Trophoblast cell (in vitro differentiated cells and primary cell): ENCODE data around the gene CADPS2.

Experiments
- DNase-seq, 2 donors: peaks; one replicate each; pipeline ENCODE4 v3.0.0-alpha.2; 2016
- H2AFZ ChIP-seq: 2 replicates; pipeline ENCODE4 v1.6.1; 2013; ENCODE audit warnings: low read length, moderate library complexity, mild to moderate bottlenecking; ENCODE audit not compliant: insufficient read depth, poor library complexity
- H2AK5ac ChIP-seq: 2 replicates; pipeline ENCODE4 v1.6.1; 2013; ENCODE audit warnings: mild to moderate bottlenecking, low read length
- H2BK120ac ChIP-seq: 2 replicates; pipeline ENCODE4 v1.6.1; 2013; ENCODE audit warnings: low read length, mild to moderate bottlenecking, moderate library complexity; ENCODE audit not compliant: insufficient read depth, poor library complexity
- H2BK12ac ChIP-seq: 2 replicates; pipeline ENCODE4 v1.6.1; 2013; ENCODE audit warnings: mild to moderate bottlenecking, low read length, moderate library complexity
- H2BK5ac ChIP-seq: 2 replicates; pipeline ENCODE4 v1.6.1; 2013; ENCODE audit warnings: low read length, low read depth, moderate library complexity, mild to moderate bottlenecking; ENCODE audit not compliant: poor library complexity
- H3K14ac ChIP-seq: 2 replicates; pipeline ENCODE4 v1.6.1; 2013; ENCODE audit warnings: mild to moderate bottlenecking, low read length
- H3K18ac ChIP-seq: 2 replicates; pipeline ENCODE4 v1.6.1; 2013; ENCODE audit warnings: mild to moderate bottlenecking, low read length
- H3K23ac ChIP-seq: 2 replicates; pipeline ENCODE4 v1.6.1; 2013; ENCODE audit warnings: low read length
- H3K27ac ChIP-seq: 2 replicates; pipeline ENCODE4 v1.5.1; 2013; ENCODE audit warnings: low read depth, mild to moderate bottlenecking, inconsistent platforms, low read length, moderate library complexity
- H3K27me3 ChIP-seq: 2 replicates; pipeline ENCODE4 v1.6.1; 2013; ENCODE audit warnings: inconsistent platforms, mild to moderate bottlenecking, low read length, moderate library complexity; ENCODE audit not compliant: insufficient read depth
- H3K36me3 ChIP-seq, 2 experiments: 1 replicate in 1 of 2; 2 replicates in 1 of 2; pipeline ENCODE4 v1.6.1; 2013; ENCODE audit warnings: low read length in 2 of 2, mild to moderate bottlenecking in 2 of 2, moderate library complexity in 1 of 2; ENCODE audit not compliant: insufficient read depth in 2 of 2, control insufficient read depth in 1 of 2
- H3K4ac ChIP-seq: 2 replicates; pipeline ENCODE4 v1.6.1; 2013; ENCODE audit warnings: low read depth, mild to moderate bottlenecking, low read length, moderate library complexity
- H3K4me1 ChIP-seq, 2 experiments: 1 replicate in 1 of 2; 2 replicates in 1 of 2; pipeline ENCODE4 v1.6.1; 2013; ENCODE audit warnings: low read length in 2 of 2, mild to moderate bottlenecking in 2 of 2, moderate library complexity in 1 of 2; ENCODE audit not compliant: insufficient read depth in 2 of 2, control insufficient read depth in 1 of 2
- H3K4me2 ChIP-seq: 2 replicates; pipeline ENCODE4 v1.6.1; 2013; ENCODE audit warnings: inconsistent platforms, mild to moderate bottlenecking, low read length, moderate library complexity
- H3K4me3 ChIP-seq: 2 replicates; pipeline ENCODE4 v1.5.1; 2013; ENCODE audit warnings: mild to moderate bottlenecking, low read depth, low read length, inconsistent platforms
- H3K79me1 ChIP-seq: one replicate; pipeline ENCODE4 v1.6.1; 2013; ENCODE audit warnings: low read length
- H3K79me2 ChIP-seq: 2 replicates; pipeline ENCODE4 v1.6.1; 2013; ENCODE audit warnings: low read length, mild to moderate bottlenecking; ENCODE audit not compliant: control insufficient read depth, insufficient read depth, poor library complexity
- H3K9ac ChIP-seq: 2 replicates; pipeline ENCODE4 v1.6.1; 2013; ENCODE audit warnings: mild to moderate bottlenecking, low read length
- H3K9me3 ChIP-seq: 2 replicates; pipeline ENCODE4 v1.6.1; 2013; ENCODE audit warnings: low read depth, mild to moderate bottlenecking, control low read depth, inconsistent platforms, low read length; ENCODE audit not compliant: insufficient read depth
- H4K12ac ChIP-seq: 2 replicates; pipeline ENCODE4 v1.6.1; 2013; ENCODE audit warnings: low read depth, mild to moderate bottlenecking, low read length, moderate library complexity
- H4K8ac ChIP-seq: 2 replicates; pipeline ENCODE4 v1.6.1; 2013; ENCODE audit warnings: low read depth, mild to moderate bottlenecking, low read length, moderate library complexity
- H4K91ac ChIP-seq: one replicate; pipeline ENCODE4 v1.6.1; 2013; ENCODE audit warnings: low read depth, mild to moderate bottlenecking, low read length, moderate library complexity
- WGBS: extraction: QIAGEN DNeasy Blood & Tissue Kit; methylation state at CpG from one replicate; pipeline ENCODE4 v1.1.7; 2013; ENCODE audit warnings: missing lambda C conversion rate; ENCODE audit not compliant: insufficient read length, insufficient coverage; ENCODE audit errors: extremely low coverage; 5-methylcytosine and 5-hydroxymethylcytosine counted together

CADPS2 gene

DNA sequence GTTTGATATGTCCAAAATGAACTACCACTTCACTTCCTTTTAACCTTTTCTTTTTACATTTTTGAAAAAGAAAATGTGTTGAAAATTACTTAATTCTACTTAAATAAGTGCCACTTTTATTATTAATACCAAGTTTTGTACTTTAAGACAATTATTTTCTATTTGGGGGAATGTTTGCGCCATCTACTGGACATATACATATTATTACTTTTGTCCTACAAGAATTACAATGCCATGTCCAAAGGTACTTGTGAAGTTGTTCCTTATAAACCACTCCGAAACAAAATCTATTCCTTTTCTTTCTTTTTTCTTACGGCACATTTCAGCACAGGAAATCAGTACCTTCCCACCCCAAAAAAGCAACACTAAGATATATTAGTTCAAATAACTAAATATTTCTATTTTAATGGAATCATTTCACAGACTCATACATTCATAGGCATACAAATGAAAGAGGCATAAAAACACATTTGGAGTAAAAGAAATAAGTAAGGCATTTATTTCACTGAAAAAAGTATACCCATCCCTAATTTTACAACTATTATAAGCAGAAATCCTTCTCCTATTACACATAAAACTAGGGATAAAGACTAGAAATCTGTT, 357.3 kb downstream of the CADPS2 start:
- H4K12ac ChIP-seq = no peak overlapping the region
- peak in 1 of 2 donors; percentile 77 for DNase-seq

DNA sequence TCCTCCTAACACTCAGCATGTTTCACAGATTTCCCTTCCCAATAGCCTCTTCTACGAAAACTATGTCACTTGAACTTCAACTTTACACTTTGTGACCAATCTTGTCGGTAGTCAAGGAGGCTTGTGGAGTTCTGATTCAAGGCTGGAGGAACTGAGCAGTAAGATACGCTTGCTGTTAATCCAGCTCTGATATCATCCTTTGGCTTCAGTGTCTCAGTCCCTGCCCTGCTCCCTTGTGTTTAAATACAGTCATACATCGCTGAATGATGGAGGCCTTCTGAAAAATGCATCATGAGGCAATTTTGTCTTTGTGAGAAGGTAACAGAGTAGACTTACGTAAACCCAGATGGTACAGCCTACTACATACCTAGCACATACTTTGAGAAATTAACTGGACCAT, 360.9 kb downstream of the CADPS2 start:
- H3K27me3 ChIP-seq = no peaks in the 10 kb centered on the region
- H3K14ac ChIP-seq = no peak overlapping the region
- H3K27ac ChIP-seq = no peak overlapping the region
- no peak overlapping the region for H4K8ac ChIP-seq
- H3K4me1 ChIP-seq = no peaks in the 10 kb centered on the region
- H2AK5ac ChIP-seq = no peak overlapping the region
- H2BK120ac ChIP-seq = no peak overlapping the region
- H3K9ac ChIP-seq = no peak overlapping the region
- H3K23ac ChIP-seq = no peak overlapping the region
- no peak overlapping the region for H3K4me3 ChIP-seq
- H2BK12ac ChIP-seq = no peak overlapping the region
- DNase-seq = peak in 1 of 2 donors; percentile 22
- no peak overlapping the region for H3K4ac ChIP-seq
- H3K4me2 ChIP-seq = no peak overlapping the region
- H2AFZ ChIP-seq = no peak overlapping the region
- H3K79me1 ChIP-seq = no peaks in the 10 kb centered on the region
- H3K79me2 ChIP-seq = no peaks in the 10 kb centered on the region
- no peaks in the 10 kb centered on the region for H3K9me3 ChIP-seq
- no peaks in the 10 kb centered on the region for H3K36me3 ChIP-seq
- WGBS = no CpG with 5 or more reads among the region's 5 CpGs
- no peak overlapping the region for H4K91ac ChIP-seq
- H2BK5ac ChIP-seq = no peak overlapping the region
- H4K12ac ChIP-seq = no peak overlapping the region
- H3K18ac ChIP-seq = no peak overlapping the region

More for the DNA sequence above, 357.3 kb downstream of the CADPS2 start:
- Histone ChIP-seq H2AFZ (no peak overlapping the region), H3K14ac (no peak overlapping the region), H4K8ac (no peak overlapping the region), H3K4me1 (no peaks in the 10 kb centered on the region), H2BK12ac (no peak overlapping the region), H3K27ac (no peak overlapping the region), H2AK5ac (no peak overlapping the region), H3K79me2 (no peaks in the 10 kb centered on the region), H3K23ac (no peak overlapping the region), H3K4me3 (no peak overlapping the region), H3K9me3 (no peaks in the 10 kb centered on the region), H3K36me3 (no peaks in the 10 kb centered on the region), H3K27me3 (no peaks in the 10 kb centered on the region), H4K91ac (no peak overlapping the region), H3K9ac (no peak overlapping the region), H2BK5ac (no peak overlapping the region), H2BK120ac (no peak overlapping the region), H3K4me2 (no peak overlapping the region), H3K18ac (no peak overlapping the region), H3K79me1 (no peaks in the 10 kb centered on the region), H3K4ac (no peak overlapping the region)
- no CpG with 5 or more reads among the region's 3 CpGs for WGBS

DNA sequence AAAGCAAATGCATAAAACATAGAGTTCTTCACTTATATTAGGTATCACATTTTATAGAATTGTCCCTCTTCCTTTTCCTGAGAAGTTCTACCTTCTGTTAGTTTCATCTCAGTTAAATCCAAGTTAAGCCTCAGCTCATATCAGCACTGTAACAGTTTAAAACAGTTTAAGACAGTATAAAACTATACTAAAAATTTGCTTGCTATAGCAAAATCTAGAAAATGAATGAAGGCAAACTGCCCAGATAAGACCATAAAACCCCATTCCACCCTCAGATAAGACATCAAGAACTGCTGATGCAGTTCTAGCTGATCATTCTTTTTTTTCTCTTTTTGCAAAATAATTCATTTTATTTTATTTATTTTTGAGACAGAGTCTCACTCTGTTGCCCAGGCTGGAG, 364.5 kb downstream of the CADPS2 start:
- Histone ChIP-seq H2BK12ac (no peak overlapping the region), H3K27me3 (no peaks in the 10 kb centered on the region), H3K23ac (no peak overlapping the region), H2BK120ac (no peak overlapping the region), H3K4me3 (no peak overlapping the region), H2AFZ (no peak overlapping the region), H3K4ac (no peak overlapping the region), H3K79me1 (no peaks in the 10 kb centered on the region), H4K91ac (no peak overlapping the region), H3K36me3 (no peaks in the 10 kb centered on the region), H4K12ac (no peak overlapping the region), H3K9me3 (no peaks in the 10 kb centered on the region), H3K14ac (no peak overlapping the region), H3K4me1 (no peaks in the 10 kb centered on the region), H3K27ac (no peak overlapping the region), H2AK5ac (no peak overlapping the region), H3K9ac (no peak overlapping the region), H4K8ac (no peak overlapping the region), H3K79me2 (no peaks in the 10 kb centered on the region), H3K18ac (no peak overlapping the region), H3K4me2 (no peak overlapping the region), H2BK5ac (no peak overlapping the region)
- no peak for DNase-seq

DNA sequence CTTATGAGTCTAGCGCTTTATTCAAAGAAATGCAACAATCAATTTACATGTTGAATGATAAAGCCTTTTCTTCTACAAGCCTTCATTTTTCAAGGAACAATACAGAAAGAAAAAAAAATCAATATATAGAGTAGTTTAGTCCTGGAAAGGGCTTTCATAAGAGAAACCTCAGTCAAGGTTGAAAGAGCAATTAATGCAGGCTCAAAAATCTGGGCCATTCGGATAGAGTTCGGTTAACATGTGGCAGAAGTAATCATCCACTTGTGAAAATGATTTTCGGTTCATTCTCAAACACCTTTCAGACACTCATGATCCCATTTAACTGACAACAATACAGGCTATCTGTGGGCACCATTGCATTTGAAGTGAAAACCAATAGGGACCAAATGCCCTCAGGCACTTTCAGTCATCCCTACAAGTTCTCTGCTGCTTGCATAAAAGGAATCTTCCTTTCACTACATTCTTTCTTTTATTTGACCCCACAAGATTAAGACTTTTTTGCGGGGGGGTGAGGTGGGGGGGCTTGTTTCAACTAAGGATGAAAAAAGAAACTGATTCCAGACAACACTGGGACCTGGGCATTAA, 365.2 kb downstream of the CADPS2 start:
- H3K79me1 ChIP-seq = no peaks in the 10 kb centered on the region
- no peak overlapping the region for H2AK5ac ChIP-seq
- H3K4me3 ChIP-seq = no peak overlapping the region
- no peak for DNase-seq
- no peaks in the 10 kb centered on the region for H3K79me2 ChIP-seq
- no peaks in the 10 kb centered on the region for H3K9me3 ChIP-seq
- H4K8ac ChIP-seq = no peak overlapping the region
- H3K4ac ChIP-seq = no peak overlapping the region
- H2BK5ac ChIP-seq = no peak overlapping the region
- H3K27me3 ChIP-seq = no peaks in the 10 kb centered on the region
- H2AFZ ChIP-seq = no peak overlapping the region
- no peak overlapping the region for H4K91ac ChIP-seq
- no peak overlapping the region for H3K9ac ChIP-seq
- no peak overlapping the region for H2BK12ac ChIP-seq
- no peak overlapping the region for H3K23ac ChIP-seq
- no peak overlapping the region for H3K4me2 ChIP-seq
- no peak overlapping the region for H3K27ac ChIP-seq
- no peaks in the 10 kb centered on the region for H3K4me1 ChIP-seq
- H2BK120ac ChIP-seq = no peak overlapping the region
- no peak overlapping the region for H3K18ac ChIP-seq
- WGBS = no CpG with 5 or more reads among the region's 5 CpGs
- H3K14ac ChIP-seq = no peak overlapping the region
- no peak overlapping the region for H4K12ac ChIP-seq
- no peaks in the 10 kb centered on the region for H3K36me3 ChIP-seq
